CD1c-positive myeloid dendritic cell (primary cell): ENCODE measurements around the gene RASA3.

Source experiments
- DNase-seq: peaks from one replicate; pipeline ENCODE4 v3.0.0-alpha.2; 2016; ENCODE audit errors: extremely low spot score

The RASA3 gene

GRCh38 chr13:114004420-114005205 is 127.8 kb downstream of the RASA3 start:
- DNase-seq = no peak

- no peak for DNase-seq
These were observed 129.6 kb downstream of the RASA3 start for GRCh38 chr13:114002771-114003321.

GRCh38 chr13:114002009-114002544 is 130.3 kb downstream of the RASA3 start:
- DNase-seq = no peak

- no peak for DNase-seq
These were observed 131.0 kb downstream of the RASA3 start for GRCh38 chr13:114001331-114002008.

GRCh38 chr13:114000151-114001040 is 132.0 kb downstream of the RASA3 start:
- DNase-seq = no peak

GRCh38 chr13:113999618-113999910 is 132.9 kb downstream of the RASA3 start:
- DNase-seq = no peak

- DNase-seq = no peak
These were observed 133.4 kb downstream of the RASA3 start for GRCh38 chr13:113998781-113999617.

GRCh38 chr13:113997845-113998751 is 134.3 kb downstream of the RASA3 start:
- no peak for DNase-seq

GRCh38 chr13:113996912-113997745 is 135.3 kb downstream of the RASA3 start:
- DNase-seq = no peak

- no peak for DNase-seq
These were observed 136.1 kb downstream of the RASA3 start for GRCh38 chr13:113996081-113996911.

- no peak for DNase-seq
These were observed 137.3 kb downstream of the RASA3 start for GRCh38 chr13:113995051-113995601.

- no peak for DNase-seq
These were observed 140.0 kb downstream of the RASA3 start for GRCh38 chr13:113992276-113993005.

GRCh38 chr13:113991676-113992179 is 140.7 kb downstream of the RASA3 start:
- DNase-seq = no peak

- DNase-seq = no peak
These were observed 141.2 kb downstream of the RASA3 start for GRCh38 chr13:113991191-113991669.

- DNase-seq = no peak
These were observed 142.0 kb downstream of the RASA3 start for GRCh38 chr13:113990321-113990837.

GRCh38 chr13:113989585-113990300 is 142.7 kb downstream of the RASA3 start:
- peak; percentile 25 for DNase-seq
